Mucosa of rectum (tissue), 2 donors: Measurements from ENCODE around the gene HECTD2.
"Not testable (repeated sequence)": the region's sequence is repeated elsewhere in the genome, so short reads cannot be mapped to it uniquely, and the experiment has no call there.

Source experiments
- H3K27ac ChIP-seq, 2 donors: one replicate each; pipeline ENCODE4 v1.7.0; 2013; ENCODE audit warnings: inconsistent platforms in 2 of 2, low read depth in 2 of 2, low read length in 2 of 2
- H3K27me3 ChIP-seq, 2 donors: one replicate each; pipeline ENCODE4 v1.7.0; 2013; ENCODE audit warnings: low read length in 2 of 2; ENCODE audit not compliant: control insufficient read depth in 2 of 2, insufficient read depth in 2 of 2
- H3K36me3 ChIP-seq, 2 donors: one replicate each; pipeline ENCODE4 v1.7.0; 2013; ENCODE audit warnings: low read length in 2 of 2; ENCODE audit not compliant: control insufficient read depth in 2 of 2, insufficient read depth in 2 of 2
- H3K4me1 ChIP-seq, 2 donors: one replicate each; pipeline ENCODE4 v1.7.0; 2013; ENCODE audit warnings: low read length in 2 of 2, mild to moderate bottlenecking in 1 of 2; ENCODE audit not compliant: control insufficient read depth in 2 of 2, insufficient read depth in 2 of 2
- H3K4me3 ChIP-seq, 2 donors: one replicate each; pipeline ENCODE4 v1.7.0; 2013; ENCODE audit warnings: low read length in 2 of 2
- H3K9ac ChIP-seq, 2 donors: one replicate each; pipeline ENCODE4 v1.7.0; 2013; ENCODE audit warnings: low read length in 2 of 2, low read depth in 1 of 2, mild to moderate bottlenecking in 1 of 2
- H3K9me3 ChIP-seq, 2 donors: one replicate each; pipeline ENCODE4 v1.7.0; 2013; ENCODE audit warnings: low read length in 2 of 2; ENCODE audit not compliant: control insufficient read depth in 2 of 2
- donor health status: healthy.
- donor health status: Normal muscosa, but diverticular disease.

HECTD2 gene

DNA sequence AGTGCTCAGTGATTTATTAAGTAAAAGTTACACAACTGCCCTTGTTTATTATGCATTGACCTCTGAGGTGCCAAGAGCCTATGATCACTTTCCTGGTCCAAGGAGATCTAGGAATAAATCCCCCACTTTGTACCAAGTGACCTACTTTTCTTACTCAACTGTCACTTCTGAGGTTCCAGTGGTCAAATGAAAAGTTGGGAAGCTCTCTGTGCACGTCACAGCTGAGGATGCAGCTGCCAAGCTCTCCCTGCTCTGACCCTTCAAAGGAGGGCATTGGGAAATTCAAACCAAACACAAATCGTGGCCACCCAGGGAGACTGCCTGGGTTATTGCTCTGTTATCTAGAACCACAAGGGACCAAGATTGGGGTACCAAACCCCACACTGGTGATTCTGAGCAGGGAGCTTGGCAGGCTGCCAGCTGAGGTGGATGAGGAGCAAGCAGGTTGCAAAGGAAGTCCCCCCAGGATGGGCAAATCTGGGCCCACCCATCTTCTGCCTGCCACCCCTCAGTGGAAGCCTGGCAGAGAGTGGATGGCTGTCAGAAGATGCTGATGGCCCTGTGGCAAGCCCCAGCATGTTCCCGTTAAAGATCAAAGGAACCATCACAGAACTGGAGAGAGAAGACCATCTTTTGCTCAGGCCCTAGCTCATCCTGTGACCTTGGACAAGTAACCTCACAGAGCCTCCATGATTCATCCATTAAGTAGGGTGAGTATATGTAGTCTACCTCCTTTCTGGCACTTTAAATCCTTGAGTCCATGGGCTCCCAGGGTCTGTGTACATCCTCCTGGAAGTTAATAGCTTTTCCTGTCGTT lies 116.0 kb downstream of the HECTD2 start:
- Histone ChIP-seq H3K27ac (no peak overlapping the region), H3K36me3 (no peaks in the 10 kb centered on the region), H3K9ac (no peak overlapping the region), H3K9me3 (no peaks in the 10 kb centered on the region), H3K4me1 (no peaks in the 10 kb centered on the region), H3K4me3 (no peak overlapping the region), H3K27me3 (no peaks in the 10 kb centered on the region)

DNA sequence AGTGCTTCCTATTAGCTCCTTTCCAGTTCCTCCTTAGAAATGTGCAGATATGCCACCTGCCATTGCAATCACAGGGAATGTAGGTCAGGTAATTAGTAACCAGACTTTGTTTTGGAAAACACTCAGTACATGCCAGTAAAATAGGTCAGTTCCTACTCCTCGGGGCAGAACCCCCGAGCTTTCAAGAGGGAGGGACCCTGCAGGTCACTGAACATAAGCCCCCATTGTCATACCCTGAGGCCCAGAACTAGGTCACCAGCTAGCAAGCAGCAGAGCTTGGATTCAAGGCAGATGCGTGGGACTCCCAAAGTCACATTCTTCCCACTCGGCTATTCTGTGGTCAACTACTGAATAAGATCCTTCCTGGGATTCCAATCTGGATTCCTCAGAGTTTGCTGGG lies 117.9 kb downstream of the HECTD2 start:
- H3K9ac ChIP-seq, result no peak overlapping the region
- no peaks in the 10 kb centered on the region for H3K9me3 ChIP-seq
- H3K4me1 ChIP-seq, result no peaks in the 10 kb centered on the region
- no peak overlapping the region for H3K4me3 ChIP-seq
- H3K27ac ChIP-seq, result no peak overlapping the region
- no peaks in the 10 kb centered on the region for H3K36me3 ChIP-seq
- H3K27me3 ChIP-seq, result no peaks in the 10 kb centered on the region

DNA sequence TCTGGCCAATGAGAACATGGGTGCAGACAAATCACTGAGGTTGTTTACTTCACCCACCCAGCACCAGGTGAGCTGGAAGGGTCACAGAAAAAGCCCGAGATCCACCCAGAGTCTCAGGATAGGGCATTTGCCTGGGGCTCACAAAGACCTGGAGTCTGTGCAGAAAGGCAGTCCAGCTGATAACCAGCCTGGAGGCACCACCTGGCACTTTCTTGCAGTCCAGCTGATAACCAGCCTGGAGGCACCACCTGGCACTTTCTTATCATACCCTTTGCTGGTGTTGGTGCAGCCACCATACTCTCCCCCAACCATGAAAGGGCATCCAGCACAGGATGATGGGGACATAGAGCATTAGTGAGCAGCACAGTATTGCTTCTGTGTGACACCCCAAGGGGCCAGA lies 118.6 kb downstream of the HECTD2 start:
- H3K4me3 ChIP-seq, result no peak overlapping the region
- no peak overlapping the region for H3K27ac ChIP-seq

DNA sequence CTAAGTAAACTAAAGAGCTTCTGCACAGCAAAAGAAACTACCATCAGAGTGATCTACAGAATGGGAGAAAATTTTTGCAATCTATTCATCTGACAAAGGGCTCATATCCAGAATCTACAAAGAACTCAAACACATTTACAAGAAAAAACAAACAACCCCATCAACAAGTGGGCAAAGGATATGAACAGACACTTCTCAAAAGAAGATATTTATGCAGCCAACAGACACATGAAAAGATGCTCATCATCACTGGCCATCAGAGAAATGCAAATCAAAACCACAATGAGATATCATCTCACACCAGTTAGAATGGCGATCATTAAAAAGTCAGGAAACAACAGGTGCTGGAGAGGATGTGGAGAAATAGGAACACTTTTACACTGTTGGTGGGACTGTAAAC lies 124.6 kb downstream of the HECTD2 start:
- H3K4me3 ChIP-seq, H3K36me3 ChIP-seq, H3K27me3 ChIP-seq, H3K9ac ChIP-seq, H3K4me1 ChIP-seq, H3K9me3 ChIP-seq, H3K27ac ChIP-seq: not testable (repeated sequence)

More for the DNA sequence above, 118.6 kb downstream of the HECTD2 start:
- no peaks in the 10 kb centered on the region for H3K36me3 ChIP-seq
- H3K4me1 ChIP-seq, result no peaks in the 10 kb centered on the region
- H3K9me3 ChIP-seq, result no peaks in the 10 kb centered on the region
- H3K9ac ChIP-seq, result no peak overlapping the region
- H3K27me3 ChIP-seq, result no peaks in the 10 kb centered on the region

DNA sequence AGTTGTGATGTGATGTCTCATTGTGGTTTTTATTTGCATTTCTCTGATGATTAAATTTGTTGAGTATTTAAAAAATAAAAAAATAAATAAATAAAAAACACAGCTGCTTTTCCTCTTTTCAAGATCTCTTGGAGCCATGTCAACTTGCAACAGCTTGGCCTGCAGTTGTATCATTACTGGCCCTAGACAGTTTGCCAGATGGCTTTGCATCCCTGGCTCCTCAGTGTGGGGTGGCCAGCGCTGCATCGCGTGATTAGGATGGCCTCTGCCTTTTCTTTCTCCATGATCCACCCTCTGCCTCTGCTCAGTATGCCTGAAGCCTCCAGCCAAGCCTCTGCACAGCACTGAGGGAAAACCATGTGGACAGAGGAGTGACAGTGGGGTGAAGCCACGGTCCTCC lies 126.0 kb downstream of the HECTD2 start:
- Histone ChIP-seq H3K36me3 (no peaks in the 10 kb centered on the region), H3K27me3 (no peaks in the 10 kb centered on the region), H3K9me3 (no peaks in the 10 kb centered on the region), H3K27ac (no peak overlapping the region), H3K4me3 (no peak overlapping the region), H3K4me1 (no peaks in the 10 kb centered on the region), H3K9ac (no peak overlapping the region)

DNA sequence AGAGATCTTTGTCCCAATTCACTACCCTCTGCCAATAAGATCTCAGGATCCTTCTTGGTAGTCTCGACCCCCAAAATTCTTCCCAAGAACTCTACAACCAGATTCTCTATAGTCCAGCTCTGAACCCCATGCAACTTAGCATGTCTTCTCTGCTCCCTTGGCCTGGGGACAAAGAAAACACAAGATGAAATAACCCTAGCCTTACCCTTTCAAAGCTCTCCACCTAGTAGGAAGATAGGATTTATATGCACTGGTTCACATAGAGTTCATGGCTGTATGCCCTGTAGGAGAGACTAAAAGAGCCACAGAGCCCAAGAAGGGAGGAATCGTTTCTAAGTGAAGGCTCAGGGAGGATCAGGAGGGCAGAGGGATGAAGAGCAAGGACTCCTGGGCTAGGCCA lies 126.6 kb downstream of the HECTD2 start:
- Histone ChIP-seq H3K9ac (no peak overlapping the region), H3K36me3 (no peaks in the 10 kb centered on the region), H3K27ac (no peak overlapping the region), H3K27me3 (no peaks in the 10 kb centered on the region), H3K4me3 (no peak overlapping the region), H3K9me3 (no peaks in the 10 kb centered on the region), H3K4me1 (no peaks in the 10 kb centered on the region)

DNA sequence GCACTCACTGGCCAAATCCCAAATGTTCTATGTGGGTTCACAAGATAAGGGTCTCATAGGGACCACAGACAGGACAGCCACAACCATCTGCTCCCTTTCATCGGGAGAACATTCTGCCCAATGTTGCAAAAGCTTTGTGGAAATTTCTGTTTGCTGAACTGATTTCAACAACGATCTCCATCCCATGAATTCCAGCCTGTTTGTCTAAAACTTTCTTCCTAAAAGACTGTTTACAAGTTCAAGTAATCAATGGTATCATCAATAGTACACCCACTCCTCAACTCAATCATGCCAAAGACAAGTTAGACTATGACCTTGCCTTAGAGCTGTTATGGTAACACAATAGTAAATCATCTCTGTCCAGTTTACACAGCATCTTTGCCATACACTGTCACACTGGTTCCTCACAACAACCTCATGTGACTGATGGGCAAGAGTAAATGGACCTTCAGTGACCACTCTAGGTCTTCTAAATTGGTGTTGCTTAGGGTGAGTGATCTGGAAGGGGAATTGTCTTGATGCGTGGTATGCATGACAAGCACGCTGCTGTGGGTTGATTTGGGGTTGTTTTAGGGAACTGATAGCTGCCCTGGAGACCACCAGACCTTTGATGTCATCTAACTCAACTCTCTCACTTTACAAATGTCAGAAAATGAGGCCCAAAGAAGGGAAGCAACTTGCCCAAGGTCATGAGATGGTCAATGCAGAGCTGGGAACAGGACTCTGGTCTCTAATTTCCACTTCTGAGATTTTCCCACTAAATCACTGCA lies 127.7 kb downstream of the HECTD2 start:
- Histone ChIP-seq H3K27ac (no peak overlapping the region), H3K27me3 (no peaks in the 10 kb centered on the region), H3K36me3 (no peaks in the 10 kb centered on the region), H3K4me1 (no peaks in the 10 kb centered on the region), H3K9ac (no peak overlapping the region), H3K4me3 (no peak overlapping the region), H3K9me3 (no peaks in the 10 kb centered on the region)

DNA sequence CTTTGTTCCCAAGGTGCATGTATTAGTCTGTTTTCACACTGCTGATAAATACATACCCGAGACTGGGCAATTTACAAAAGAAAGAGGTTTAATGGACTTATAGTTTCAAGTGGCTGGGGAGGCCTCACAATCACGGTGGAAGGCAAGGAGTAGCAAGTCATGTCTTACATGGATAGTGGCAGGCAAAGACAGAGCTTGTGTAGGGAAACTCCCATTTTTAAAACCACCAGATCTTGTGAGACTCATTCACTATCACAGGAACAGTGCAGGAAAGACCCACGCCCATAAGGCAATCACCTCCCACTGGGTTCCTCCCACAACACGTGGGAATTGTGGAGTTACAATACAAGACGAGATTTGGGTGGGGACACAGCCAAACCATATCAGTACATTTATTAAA lies 129.8 kb downstream of the HECTD2 start:
- Histone ChIP-seq H3K9me3 (no peaks in the 10 kb centered on the region), H3K9ac (no peak overlapping the region), H3K36me3 (no peaks in the 10 kb centered on the region), H3K4me3 (no peak overlapping the region), H3K27me3 (no peaks in the 10 kb centered on the region), H3K27ac (no peak overlapping the region), H3K4me1 (no peaks in the 10 kb centered on the region)

DNA sequence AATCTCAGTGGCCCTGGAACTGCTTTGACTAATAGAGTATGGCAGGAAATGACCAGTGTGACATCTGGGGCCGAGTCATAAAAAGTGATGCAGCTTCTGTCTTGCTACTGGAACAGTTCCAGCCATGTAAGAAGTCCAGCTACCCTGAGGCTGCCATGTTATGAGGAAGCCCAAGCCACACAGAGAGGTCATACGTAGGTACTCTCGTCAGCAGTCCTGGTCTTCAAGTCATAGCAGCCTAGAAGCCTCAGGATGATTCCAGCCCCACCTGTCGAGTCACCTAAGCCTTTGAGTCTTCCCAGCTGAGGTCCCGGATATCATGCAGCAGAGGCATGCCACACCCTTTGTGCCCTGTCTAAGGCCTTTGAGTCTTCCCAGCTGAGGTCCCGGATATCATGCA lies 130.6 kb downstream of the HECTD2 start:
- Histone ChIP-seq H3K36me3 (no peaks in the 10 kb centered on the region), H3K9ac (no peak overlapping the region), H3K27ac (no peak overlapping the region), H3K9me3 (no peaks in the 10 kb centered on the region), H3K4me3 (no peak overlapping the region), H3K4me1 (no peaks in the 10 kb centered on the region), H3K27me3 (no peaks in the 10 kb centered on the region)

DNA sequence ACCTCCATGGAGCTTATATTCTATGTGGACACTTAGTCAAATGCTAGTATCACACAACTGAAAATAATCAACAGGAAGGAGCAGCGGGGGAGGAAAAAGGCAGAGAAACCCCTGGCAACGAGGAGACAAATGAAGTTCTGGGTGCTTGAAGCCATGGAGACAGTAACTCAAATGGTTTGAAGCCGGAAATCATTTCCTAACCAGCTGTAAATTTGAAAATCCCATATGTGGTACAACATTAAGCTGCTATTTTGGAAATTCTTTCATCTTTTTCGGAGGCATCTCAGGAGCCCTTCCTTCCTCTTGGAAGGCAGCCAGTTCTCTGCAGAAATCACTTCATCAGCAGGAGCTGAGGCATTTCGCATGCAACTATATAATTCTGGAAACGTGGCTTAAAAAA lies 131.3 kb downstream of the HECTD2 start:
- Histone ChIP-seq H3K4me3 (no peak overlapping the region), H3K9me3 (no peaks in the 10 kb centered on the region), H3K27me3 (no peaks in the 10 kb centered on the region), H3K36me3 (no peaks in the 10 kb centered on the region), H3K4me1 (no peaks in the 10 kb centered on the region), H3K27ac (no peak overlapping the region), H3K9ac (no peak overlapping the region)
